GM12864 (cell line): ENCODE measurements around the gene ZFX.

Experiments used
- DNase-seq: peaks from one replicate; pipeline ENCODE4 v3.0.0-alpha.2; 2011; ENCODE audit warnings: low read depth
- H3K4me3 ChIP-seq: 2 replicates; pipeline ENCODE4 v1.5.1; 2011; ENCODE audit warnings: mild to moderate bottlenecking, low read depth, low read length, control low read depth
- TF ChIP-seq, protein P1 (sequence below): IDR thresholded peaks from 2 replicates; pipeline ENCODE4 v1.5.1; 2011; ENCODE audit warnings: low read depth, mild to moderate bottlenecking, moderate library complexity, low read length, control low read depth, inconsistent platforms; ENCODE audit errors: missing control alignments

ZFX gene

DNA sequence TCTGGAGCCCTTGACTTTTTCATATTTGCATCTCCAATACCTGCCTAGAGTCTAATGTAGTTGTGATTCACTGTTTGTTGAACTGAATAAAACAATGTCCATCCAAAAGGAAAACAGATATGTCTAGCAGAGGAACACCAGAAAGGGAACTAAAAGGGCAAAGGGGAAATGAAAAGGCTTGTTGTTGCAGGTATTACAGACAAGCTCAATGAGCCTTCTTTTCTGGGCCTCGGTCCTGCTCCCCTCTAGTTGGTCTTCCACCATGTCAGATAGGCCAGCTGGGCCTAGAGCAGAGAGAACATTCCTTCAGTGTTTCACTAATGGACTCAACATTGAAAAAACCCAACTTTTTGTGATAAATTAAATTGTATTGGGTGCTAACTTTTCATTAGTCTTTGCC is 55.4 kb downstream of the ZFX start:
- H3K4me3 ChIP-seq, result no peak overlapping the region
- TF ChIP-seq, protein P1, sequence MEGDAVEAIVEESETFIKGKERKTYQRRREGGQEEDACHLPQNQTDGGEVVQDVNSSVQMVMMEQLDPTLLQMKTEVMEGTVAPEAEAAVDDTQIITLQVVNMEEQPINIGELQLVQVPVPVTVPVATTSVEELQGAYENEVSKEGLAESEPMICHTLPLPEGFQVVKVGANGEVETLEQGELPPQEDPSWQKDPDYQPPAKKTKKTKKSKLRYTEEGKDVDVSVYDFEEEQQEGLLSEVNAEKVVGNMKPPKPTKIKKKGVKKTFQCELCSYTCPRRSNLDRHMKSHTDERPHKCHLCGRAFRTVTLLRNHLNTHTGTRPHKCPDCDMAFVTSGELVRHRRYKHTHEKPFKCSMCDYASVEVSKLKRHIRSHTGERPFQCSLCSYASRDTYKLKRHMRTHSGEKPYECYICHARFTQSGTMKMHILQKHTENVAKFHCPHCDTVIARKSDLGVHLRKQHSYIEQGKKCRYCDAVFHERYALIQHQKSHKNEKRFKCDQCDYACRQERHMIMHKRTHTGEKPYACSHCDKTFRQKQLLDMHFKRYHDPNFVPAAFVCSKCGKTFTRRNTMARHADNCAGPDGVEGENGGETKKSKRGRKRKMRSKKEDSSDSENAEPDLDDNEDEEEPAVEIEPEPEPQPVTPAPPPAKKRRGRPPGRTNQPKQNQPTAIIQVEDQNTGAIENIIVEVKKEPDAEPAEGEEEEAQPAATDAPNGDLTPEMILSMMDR, result no peak
- no peak for DNase-seq

DNA sequence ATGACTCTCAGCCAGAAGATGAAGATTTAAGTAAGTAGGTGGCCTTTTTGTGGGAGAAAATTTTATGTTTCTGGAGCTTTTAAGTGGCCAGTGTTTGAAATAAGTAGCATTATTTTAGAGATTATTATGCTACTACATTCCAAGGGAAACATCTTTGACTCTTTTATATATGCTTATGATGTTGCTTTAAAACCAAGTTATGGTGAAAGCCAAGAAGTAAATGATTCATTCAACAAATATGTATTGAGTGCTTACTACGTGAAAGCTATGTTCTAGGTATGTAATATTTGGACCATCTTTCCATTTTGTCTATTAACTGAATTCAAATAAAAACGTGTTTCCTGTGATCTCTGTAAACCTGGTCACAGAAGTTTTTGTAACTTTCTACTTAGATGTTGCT is 58.3 kb downstream of the ZFX start:
- no peak for DNase-seq
- TF ChIP-seq, protein P1, result no peak
- H3K4me3 ChIP-seq, result no peak overlapping the region

GRCh38 chrX:24208496-24209240 is 59.1 kb downstream of the ZFX start:
- DNase-seq, result no peak
- TF ChIP-seq, protein P1, result no peak

GRCh38 chrX:24210190-24210589 is 60.7 kb downstream of the ZFX start:
- DNase-seq, result no peak
- TF ChIP-seq, protein P1, result no peak
- H3K4me3 ChIP-seq, result no peak overlapping the region

More at GRCh38 chrX:24208496-24209240, 59.1 kb downstream of the ZFX start:
- no peak overlapping the region for H3K4me3 ChIP-seq

DNA sequence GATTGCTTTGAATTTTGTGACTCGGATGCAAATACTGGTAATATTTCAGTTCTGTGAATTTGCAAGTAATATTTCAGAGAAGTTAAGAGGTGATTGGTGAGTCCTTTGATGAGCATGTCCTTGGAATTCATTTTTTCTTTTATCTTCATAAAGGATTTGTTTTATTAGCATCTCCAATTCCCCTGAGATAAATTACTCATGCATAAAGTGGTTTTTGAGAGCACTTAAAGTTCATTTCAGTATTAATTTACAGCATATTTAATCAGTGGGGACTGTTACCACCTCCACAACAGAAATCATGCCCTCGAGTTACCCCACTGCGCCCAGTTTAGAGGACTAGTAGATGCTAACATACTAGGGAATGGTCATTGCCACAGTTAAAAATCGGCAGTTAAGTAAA is 65.0 kb downstream of the ZFX start:
- H3K4me3 ChIP-seq, result no peak overlapping the region
- DNase-seq, result no peak
- TF ChIP-seq, protein P1, result no peak

- DNase-seq, result no peak
- TF ChIP-seq, protein P1, result no peak
- no peak overlapping the region for H3K4me3 ChIP-seq
Observed at GRCh38 chrX:24215272-24215671, 65.7 kb downstream of the ZFX start.

DNA sequence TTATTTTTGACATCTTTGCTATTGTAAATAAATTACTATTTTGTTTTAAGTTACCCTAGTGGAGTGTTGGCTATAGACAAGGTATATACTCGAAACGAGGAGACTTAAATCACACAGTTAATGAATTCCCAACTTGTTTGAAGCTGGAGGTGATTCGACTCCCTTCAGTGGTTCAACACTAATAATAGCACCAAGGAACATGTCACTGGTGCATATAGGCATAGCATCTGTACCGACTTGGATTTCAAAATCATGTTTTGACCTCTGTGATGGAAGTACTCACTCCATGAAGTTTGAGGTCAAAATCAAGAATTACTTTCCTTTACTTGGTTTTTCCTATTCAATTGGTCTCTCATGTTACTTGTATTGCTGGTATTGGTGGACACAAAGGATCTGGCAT is 66.5 kb downstream of the ZFX start:
- no peak overlapping the region for H3K4me3 ChIP-seq
- TF ChIP-seq, protein P1, result no peak
- no peak for DNase-seq
